ENCODE measurements around the gene IL4. TPM values are rescaled to one million over a fixed set of nuclear protein-coding genes. Genes with fewer than 3 reads are reported as not detected.

IL4 gene
- total and polyA plus RNA-seq, 12 donors = not detected

- Histone ChIP-seq H3K27me3 (no peaks in the 10 kb centered on the region), H3K9me3 (replicated peaks in 1 of 3) (no peaks in the 10 kb centered on the region), H3K36me3 (replicated peaks in 1 of 2) (no peaks in the 10 kb centered on the region), H3K4me1 (replicated peaks in 1 of 2) (no peaks in the 10 kb centered on the region), H3K27ac (no peak overlapping the region), H3K4me3 (no peak overlapping the region)
- no peak for DNase-seq
- WGBS, 4 donors = 87 to 94% (median 91%) methylated on average over 12 of the region's 12 CpGs
- no peak for TF ChIP-seq POLR2A (IDR thresholded peaks at IDR 0.05)
- TF ChIP-seq, protein P1, sequence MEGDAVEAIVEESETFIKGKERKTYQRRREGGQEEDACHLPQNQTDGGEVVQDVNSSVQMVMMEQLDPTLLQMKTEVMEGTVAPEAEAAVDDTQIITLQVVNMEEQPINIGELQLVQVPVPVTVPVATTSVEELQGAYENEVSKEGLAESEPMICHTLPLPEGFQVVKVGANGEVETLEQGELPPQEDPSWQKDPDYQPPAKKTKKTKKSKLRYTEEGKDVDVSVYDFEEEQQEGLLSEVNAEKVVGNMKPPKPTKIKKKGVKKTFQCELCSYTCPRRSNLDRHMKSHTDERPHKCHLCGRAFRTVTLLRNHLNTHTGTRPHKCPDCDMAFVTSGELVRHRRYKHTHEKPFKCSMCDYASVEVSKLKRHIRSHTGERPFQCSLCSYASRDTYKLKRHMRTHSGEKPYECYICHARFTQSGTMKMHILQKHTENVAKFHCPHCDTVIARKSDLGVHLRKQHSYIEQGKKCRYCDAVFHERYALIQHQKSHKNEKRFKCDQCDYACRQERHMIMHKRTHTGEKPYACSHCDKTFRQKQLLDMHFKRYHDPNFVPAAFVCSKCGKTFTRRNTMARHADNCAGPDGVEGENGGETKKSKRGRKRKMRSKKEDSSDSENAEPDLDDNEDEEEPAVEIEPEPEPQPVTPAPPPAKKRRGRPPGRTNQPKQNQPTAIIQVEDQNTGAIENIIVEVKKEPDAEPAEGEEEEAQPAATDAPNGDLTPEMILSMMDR (IDR thresholded peaks at IDR 0.05) = no peak
- intact Hi-C loops (cut with DNase I) = no loop called here
Observed at GRCh38 chr5:132684922-132685720, 11.3 kb downstream of the IL4 start.

GRCh38 chr5:132686193-132686592, 12.4 kb downstream of the IL4 start:
- no peaks in the 10 kb centered on the region for H3K4me1 ChIP-seq (replicated peaks in 1 of 2)
- TF ChIP-seq, protein P1 (IDR thresholded peaks at IDR 0.05) = no peak
- H3K27ac ChIP-seq = no peak overlapping the region
- WGBS, 4 donors = 88 to 92% (median 90%) methylated on average over 3 of the region's 3 CpGs
- no peaks in the 10 kb centered on the region for H3K36me3 ChIP-seq (replicated peaks in 1 of 2)
- DNase-seq = no peak
- H3K27me3 ChIP-seq = no peaks in the 10 kb centered on the region
- no peak overlapping the region for H3K4me3 ChIP-seq
- H3K9me3 ChIP-seq (replicated peaks in 1 of 3) = no peaks in the 10 kb centered on the region
- intact Hi-C loops (cut with DNase I) = no loop called here

- H3K4me3 ChIP-seq = no peak overlapping the region
- H3K36me3 ChIP-seq (replicated peaks in 1 of 2) = no peaks in the 10 kb centered on the region
- no peak overlapping the region for H3K27ac ChIP-seq
- WGBS, 4 donors = 89 to 94% (median 91%) methylated on average over 4 to 5 of the region's 5 CpGs
- no peaks in the 10 kb centered on the region for H3K27me3 ChIP-seq
- TF ChIP-seq, protein P1 (IDR thresholded peaks at IDR 0.05) = no peak
- TF ChIP-seq POLR2A (IDR thresholded peaks at IDR 0.05) = no peak
- intact Hi-C loops (cut with DNase I) = no loop called here
- H3K4me1 ChIP-seq (replicated peaks in 1 of 2) = no peaks in the 10 kb centered on the region
- DNase-seq = no peak
- no peaks in the 10 kb centered on the region for H3K9me3 ChIP-seq (replicated peaks in 1 of 3)
Observed at GRCh38 chr5:132687995-132688394, 14.2 kb downstream of the IL4 start.

DNA sequence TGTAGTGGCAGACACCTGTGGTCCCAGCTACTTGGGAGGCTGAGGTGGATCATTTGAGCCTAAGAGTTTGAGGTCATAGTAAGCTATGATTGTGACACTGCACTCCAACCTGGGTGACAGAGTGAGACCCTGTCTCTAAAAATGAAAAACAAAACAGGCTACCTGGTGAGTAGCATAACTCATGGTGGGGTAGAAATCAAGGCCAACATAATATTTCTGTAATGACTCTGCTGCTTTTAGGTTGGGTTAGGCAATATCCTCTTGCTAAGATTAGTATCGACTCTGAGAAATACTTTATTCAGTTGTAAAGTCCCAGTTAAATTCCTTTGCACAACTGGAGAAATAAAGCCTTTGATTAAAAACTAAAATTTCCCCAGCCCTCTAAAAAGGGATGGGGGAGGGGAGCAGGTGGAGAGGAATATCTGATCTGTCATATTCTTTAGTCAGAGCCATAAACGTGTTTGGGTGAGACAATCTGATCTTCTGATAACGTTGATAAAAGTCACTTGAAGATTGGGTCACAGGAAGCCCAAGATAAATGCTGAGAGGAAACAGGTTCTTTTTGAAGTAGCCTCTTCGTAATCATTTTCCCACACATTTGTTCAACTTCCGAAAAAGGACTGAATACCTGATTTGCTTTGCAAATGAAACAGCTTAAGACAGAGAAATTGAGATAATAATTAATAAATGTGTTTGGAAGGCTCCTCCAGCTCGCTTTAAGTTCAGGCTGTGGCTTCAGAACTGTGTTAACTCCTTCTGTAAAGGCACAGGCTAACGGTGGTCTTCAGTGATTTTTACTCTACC, 14.9 kb downstream of the IL4 start:
- Histone ChIP-seq H3K4me1 (replicated peaks in 1 of 2) (no peaks in the 10 kb centered on the region), H3K9me3 (replicated peaks in 1 of 3) (no peaks in the 10 kb centered on the region), H3K36me3 (replicated peaks in 1 of 2) (no peaks in the 10 kb centered on the region), H3K4me3 (no peak overlapping the region), H3K27me3 (no peaks in the 10 kb centered on the region), H3K27ac (no peak overlapping the region)
- TF ChIP-seq POLR2A (IDR thresholded peaks at IDR 0.05) = no peak
- TF ChIP-seq, protein P1 (IDR thresholded peaks at IDR 0.05) = no peak
- intact Hi-C loops (cut with DNase I) = no loop called here
- WGBS, 4 donors = 54 to 61% (median 57%) methylated on average over 7 of the region's 7 CpGs
- DNase-seq = no peak

Data from adrenal gland (tissue), 12 donors.